Measurements from ENCODE around the gene HCN4.

Gene HCN4

DNA sequence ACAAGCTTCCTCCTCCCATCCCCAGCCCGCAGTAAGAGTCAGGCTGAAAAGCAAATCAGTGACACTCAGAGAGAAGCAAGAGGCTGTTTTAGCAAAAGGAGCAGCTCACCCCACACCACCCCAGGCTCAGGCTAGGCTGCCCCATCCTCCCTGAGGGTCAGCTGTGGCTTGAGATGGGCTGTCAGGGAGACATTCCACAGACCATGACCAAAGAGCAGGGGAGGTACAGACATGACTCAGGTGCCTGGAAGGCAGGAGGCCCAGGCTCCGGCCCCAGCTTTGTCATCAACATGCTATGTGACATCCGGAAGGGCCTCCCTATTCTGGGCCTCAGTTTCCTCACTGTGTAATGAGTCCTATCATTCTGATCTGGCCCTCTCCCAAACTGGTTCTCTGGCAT, 24.7 kb downstream of the HCN4 start:
- no peak for DNase-seq (ENCODE audit: low read depth)

- DNase-seq (ENCODE audit: low read depth), result no peak
These were observed 26.7 kb downstream of the HCN4 start for GRCh38 chr15:73341886-73342600.

- DNase-seq (ENCODE audit: low read depth), result no peak
These were observed 28.1 kb downstream of the HCN4 start for GRCh38 chr15:73340502-73341192.

DNA sequence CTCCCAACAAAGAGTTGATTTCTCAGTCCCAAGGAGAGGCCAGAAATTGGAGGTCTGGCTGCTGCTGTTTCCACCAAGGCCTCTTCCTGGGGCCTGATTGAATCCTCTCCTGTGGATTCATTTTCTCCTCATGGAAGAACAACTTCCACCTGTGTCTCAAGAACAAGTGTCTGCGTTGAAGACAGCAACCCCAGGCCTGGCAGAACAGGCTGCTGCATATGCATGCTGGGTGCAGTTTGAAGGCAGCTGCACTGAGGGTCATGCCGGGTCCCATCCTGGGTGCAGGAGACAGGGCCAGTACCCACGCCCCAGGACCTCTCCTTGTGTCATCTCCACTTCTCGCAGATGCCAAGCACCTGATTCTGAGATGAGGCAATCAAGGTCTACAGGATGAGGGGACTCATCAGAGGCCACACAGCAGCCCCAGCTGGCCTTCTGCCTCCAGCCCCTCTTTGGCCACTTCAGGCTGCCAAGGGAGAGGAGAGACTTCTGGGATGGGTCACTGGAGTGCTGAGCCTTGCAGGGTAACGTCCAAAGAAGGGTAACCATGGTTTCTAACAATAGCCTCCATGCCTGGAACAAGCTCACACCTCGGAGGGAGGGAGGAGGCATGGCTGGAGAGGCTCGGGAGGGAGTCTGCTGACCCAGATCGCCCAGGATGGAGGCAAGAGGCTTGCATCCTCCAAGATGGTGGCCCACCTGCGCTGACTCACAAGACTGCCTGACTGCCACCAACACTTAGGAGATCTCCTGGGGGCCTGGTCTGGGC, 30.0 kb downstream of the HCN4 start:
- DNase-seq (ENCODE audit: low read depth), result no peak

DNA sequence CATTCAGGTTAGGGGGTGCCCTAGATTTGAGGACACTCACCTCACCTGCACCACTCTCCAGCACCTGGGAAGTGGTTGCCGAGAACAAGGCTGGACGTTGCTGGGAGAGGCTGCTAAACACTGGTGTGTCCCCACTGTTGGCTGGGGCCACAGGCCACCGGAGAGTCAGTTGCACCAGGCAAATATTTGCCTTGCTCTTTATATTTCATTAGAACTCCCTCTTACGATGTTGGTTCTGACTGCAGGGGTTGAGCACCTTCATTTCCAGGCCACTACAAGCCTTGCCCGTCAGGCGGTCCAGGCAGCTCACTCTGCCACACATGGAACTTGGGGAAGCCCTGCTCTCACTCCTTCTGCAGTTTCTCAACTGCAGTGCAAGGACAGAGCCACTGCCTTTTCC, 30.7 kb downstream of the HCN4 start:
- no peak for DNase-seq (ENCODE audit: low read depth)

GRCh38 chr15:73337187-73337586, 31.6 kb downstream of the HCN4 start:
- no peak for DNase-seq (ENCODE audit: low read depth)

DNA sequence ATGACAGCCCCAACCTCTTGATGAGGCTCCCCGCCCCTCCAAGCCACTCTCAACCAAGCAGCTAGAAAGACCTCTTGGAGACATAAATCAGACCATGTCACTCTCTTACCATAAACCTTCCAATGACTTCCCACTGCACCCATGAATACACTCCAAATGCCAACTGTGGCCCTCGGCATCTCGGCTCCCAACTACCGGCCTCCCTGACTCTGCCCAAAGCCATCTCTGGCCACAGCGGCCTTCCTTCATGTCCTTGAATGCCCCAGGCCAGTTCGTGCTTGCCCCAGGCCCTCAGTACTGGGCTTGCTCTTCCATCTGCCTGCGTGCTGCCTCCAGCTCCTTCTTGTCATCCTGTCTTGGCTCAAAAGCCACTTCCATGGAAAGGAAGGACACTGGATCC, 32.0 kb downstream of the HCN4 start:
- DNase-seq (ENCODE audit: low read depth), result no peak

GRCh38 chr15:73335471-73335870, 33.3 kb downstream of the HCN4 start:
- DNase-seq (ENCODE audit: low read depth), result no peak

GRCh38 chr15:73335026-73335425, 33.7 kb downstream of the HCN4 start:
- DNase-seq (ENCODE audit: low read depth), result no peak

DNA sequence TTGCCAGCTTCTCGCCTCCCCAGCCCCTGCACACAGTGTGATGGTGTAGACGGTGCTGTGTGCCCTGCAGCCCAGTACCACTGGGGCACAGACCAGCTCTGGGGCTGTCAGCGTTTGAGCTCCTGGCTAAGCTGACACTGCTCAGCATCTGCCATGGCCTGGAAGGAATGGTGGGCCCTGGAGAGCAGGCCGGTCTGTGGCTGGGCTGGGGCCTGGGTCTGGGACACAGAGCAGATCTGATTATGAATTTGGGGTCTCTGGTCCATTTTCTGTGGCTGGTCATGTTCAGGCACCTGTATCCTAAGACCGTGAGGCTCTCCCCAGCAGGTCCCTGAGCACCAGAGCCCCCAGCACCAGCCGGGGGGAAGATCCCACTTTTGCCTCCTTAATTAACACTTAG, 34.7 kb downstream of the HCN4 start:
- DNase-seq (ENCODE audit: low read depth), result no peak

DNA sequence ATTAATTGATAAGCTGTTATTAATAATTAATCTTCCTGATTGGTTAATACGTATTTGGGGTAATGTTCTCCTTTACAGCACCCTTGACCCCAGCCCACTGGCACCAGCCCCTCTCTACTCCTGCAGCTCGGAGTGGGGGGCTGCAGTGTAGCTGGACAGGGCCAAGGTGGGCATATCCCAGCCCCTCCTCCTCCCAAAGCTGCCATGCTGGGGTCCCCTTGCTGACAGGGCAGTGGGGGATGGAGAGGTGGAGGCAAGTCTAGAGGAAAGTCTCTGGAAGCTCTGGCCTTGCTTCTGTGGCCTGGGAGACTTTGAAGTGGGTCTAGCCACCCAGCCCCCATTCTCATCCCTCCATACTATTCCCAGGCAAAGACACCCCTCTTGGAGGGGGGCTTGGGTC, 35.8 kb downstream of the HCN4 start:
- DNase-seq (ENCODE audit: low read depth), result no peak

GRCh38 chr15:73331991-73332925, 36.5 kb downstream of the HCN4 start:
- DNase-seq (ENCODE audit: low read depth), result no peak

GRCh38 chr15:73331501-73331900, 37.3 kb downstream of the HCN4 start:
- no peak for DNase-seq (ENCODE audit: low read depth)

GRCh38 chr15:73330206-73331051, 38.3 kb downstream of the HCN4 start:
- DNase-seq (ENCODE audit: low read depth), result no peak

DNA sequence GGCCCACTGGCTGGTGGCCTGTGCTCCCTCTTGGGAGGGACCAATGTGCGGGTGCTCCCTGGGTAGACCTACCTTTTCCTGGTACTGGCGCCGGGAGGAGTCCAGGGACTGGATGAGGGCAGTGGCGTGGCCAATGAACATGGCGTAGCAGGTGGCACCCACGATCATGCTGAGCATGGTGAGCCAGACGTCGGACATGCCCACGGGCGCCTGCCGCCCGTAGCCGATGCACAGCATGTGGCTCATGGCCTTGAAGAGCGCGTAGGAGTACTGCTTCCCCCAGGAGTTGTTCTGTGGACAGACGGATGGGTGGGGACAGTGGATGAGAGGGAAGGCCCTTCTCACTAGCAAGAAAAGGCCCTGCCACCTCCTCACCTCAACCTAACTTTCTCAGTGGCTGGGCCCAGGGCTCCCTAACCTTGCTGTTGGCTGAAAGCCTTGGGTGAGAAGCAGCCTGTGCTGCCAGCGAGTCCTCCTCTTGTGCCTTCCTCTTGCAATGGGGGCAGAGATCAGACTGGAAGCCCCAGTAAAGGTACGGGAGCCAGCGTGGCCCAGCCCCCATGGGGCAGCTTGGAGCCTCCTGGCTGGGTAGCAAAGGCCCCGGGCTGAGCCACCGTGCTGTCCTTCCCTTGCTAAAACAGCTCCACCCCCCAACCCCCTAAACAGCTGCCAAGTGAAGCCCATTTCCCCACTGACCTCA, 39.1 kb downstream of the HCN4 start:
- no peak for DNase-seq (ENCODE audit: low read depth)

DNA sequence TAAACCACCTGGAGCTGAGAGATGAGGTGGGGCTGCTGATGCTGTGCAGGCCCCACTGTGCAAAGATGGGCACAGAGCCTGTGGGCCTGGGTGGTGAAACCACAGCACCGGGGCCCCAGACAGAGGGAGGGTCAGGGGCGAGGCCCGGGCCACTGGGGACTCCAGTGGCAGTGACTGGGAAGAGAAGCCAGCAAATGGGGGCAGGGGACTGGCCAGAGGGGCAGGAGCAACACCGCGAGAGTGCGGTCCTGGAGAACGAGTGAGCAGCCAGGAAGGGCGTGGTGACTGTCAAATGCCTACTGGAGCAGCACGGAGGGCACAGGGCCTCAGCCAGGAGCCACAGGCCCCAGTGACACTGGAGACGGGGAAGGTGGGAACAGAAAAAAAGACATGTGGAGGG, 39.8 kb downstream of the HCN4 start:
- no peak for DNase-seq (ENCODE audit: low read depth)

- DNase-seq (ENCODE audit: low read depth), result no peak
These were observed 40.5 kb downstream of the HCN4 start for GRCh38 chr15:73328149-73328820.

DNA sequence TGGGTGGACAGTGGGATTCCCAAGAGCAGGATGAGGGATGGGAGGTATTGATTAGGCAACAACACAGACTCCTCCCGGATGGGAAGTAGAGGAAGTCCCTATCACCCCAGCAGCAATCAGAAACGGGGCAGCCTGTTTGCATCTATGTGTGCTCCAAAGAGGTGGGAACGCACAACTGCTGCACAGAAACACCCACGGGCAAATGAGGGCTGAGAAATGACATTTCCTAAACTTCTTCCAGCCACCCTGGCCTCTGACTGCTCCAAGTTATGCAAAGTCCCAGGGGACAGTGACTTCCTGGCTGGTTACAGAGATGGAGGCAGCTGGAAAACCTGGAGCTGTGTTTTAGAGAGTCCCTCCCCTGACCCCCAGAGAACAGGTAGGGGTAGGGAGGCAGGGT, 42.6 kb downstream of the HCN4 start:
- DNase-seq (ENCODE audit: low read depth), result no peak

- DNase-seq (ENCODE audit: low read depth), result no peak
These were observed 43.4 kb downstream of the HCN4 start for GRCh38 chr15:73325191-73325861.

All from activated gamma-delta T cell treated with anti-CD3 and anti-CD28 coated beads, Interleukin-2, amount 50 U/mL, for 16 hours (primary cell).